Natural killer cell (primary cell): Measurements from ENCODE around the gene PLAAT3. TPM values are rescaled to one million over a fixed set of nuclear protein-coding genes. Genes with fewer than 3 reads are reported as not detected.

Experiments
- ATAC-seq, 3 donors: fragments of 150-1000 bp in 2 of 3; fragments of 200-7000 bp in 1 of 3; cut with Tn5 transposase; 1 replicate in 1 of 3; 2 replicates in 2 of 3; pipeline ENCODE4 v1.10.0; 2021; ENCODE audit warnings: mild to moderate bottlenecking in 2 of 3, moderate library complexity in 2 of 3
- DNase-seq, 2 donors: peaks; one replicate each; pipeline versions ENCODE4 v3.0.0 to v3.0.0-alpha.2; 2013 to 2021; ENCODE audit warnings: mixed read lengths in 1 of 2
- H3K27ac ChIP-seq: one replicate; pipeline ENCODE4 v1.5.1; 2013; ENCODE audit warnings: mild to moderate bottlenecking, low read length
- H3K27me3 ChIP-seq: one replicate; pipeline ENCODE4 v1.6.1; 2013; ENCODE audit warnings: low read length; ENCODE audit not compliant: control insufficient read depth, insufficient read depth
- H3K36me3 ChIP-seq: one replicate; pipeline ENCODE4 v1.6.1; 2013; ENCODE audit warnings: low read length; ENCODE audit not compliant: control insufficient read depth, insufficient read depth
- H3K4me1 ChIP-seq: one replicate; pipeline ENCODE4 v1.6.1; 2013; ENCODE audit warnings: low read length; ENCODE audit not compliant: control insufficient read depth, insufficient read depth
- H3K4me3 ChIP-seq: one replicate; pipeline ENCODE4 v1.5.1; 2013; ENCODE audit warnings: low read length
- H3K9me3 ChIP-seq: one replicate; pipeline ENCODE4 v1.6.1; 2013; ENCODE audit warnings: low read length; ENCODE audit not compliant: control insufficient read depth, insufficient read depth
- H3K27ac Mint-ChIP-seq, 2 donors: one replicate each; pipeline ENCODE4 v1.8.0; 2022; ENCODE audit warnings: mild to moderate bottlenecking in 2 of 2, mixed read lengths in 2 of 2, moderate library complexity in 1 of 2
- H3K27me3 Mint-ChIP-seq, 2 donors: one replicate each; pipeline ENCODE4 v1.8.0; 2022; ENCODE audit warnings: low read depth in 2 of 2, mixed read lengths in 2 of 2
- H3K36me3 Mint-ChIP-seq: one replicate; pipeline ENCODE4 v1.8.0; 2022; ENCODE audit warnings: mixed read lengths
- H3K4me1 Mint-ChIP-seq, 2 donors: one replicate each; pipeline ENCODE4 v1.8.0; 2022; ENCODE audit warnings: mixed read lengths in 2 of 2
- H3K4me3 Mint-ChIP-seq: one replicate; pipeline ENCODE4 v1.8.0; 2022; ENCODE audit warnings: mild to moderate bottlenecking, moderate library complexity, mixed read lengths
- H3K9me3 Mint-ChIP-seq, 2 donors: one replicate each; pipeline ENCODE4 v1.8.0; 2022; ENCODE audit warnings: mixed read lengths in 2 of 2
- CTCF ChIP-seq: fragments of 200-600 bp; IDR thresholded peaks from one replicate; pipeline ENCODE4 v1.8.0; 2022; ENCODE audit warnings: antibody characterized with exemption
- WGBS: methylation state at CpG from one replicate; pipeline ENCODE4 v1.1.7; 2013; ENCODE audit warnings: missing lambda C conversion rate; ENCODE audit not compliant: insufficient coverage; 5-methylcytosine and 5-hydroxymethylcytosine counted together
- intact Hi-C: fragments of 100-400 bp; cut with micrococcal nuclease; formaldehyde crosslinking; loops from one replicate; pipeline ENCODE4 v1.14.2; 2022
- total RNA-seq, 4 donors: library from RNA; stranded (reverse); fragments of 120-200 nt in 1 of 4; gene quantifications; one replicate each; pipeline versions ENCODE4 v1.2.3 to v1.2.4, GENCODE V29; 2013 to 2022

PLAAT3 gene
- total RNA-seq, 3 donors from 2014 or later (not counting 1 experiment from before 2014, with no cell fraction given) = 32.5 to 34.1 (median 34.1) TPM

- DNase-seq (no peak), ATAC-seq (no peak)
- Mint-ChIP-seq H3K4me1 (peaks cover 45 to 46% of the 10 kb centered on the region in 2 donors), H3K4me3 (no peak overlapping the region), H3K9me3 (no peaks in the 10 kb centered on the region), H3K36me3 (no peaks in the 10 kb centered on the region), H3K27me3 (no peaks in the 10 kb centered on the region), H3K27ac (peak overlapping the region; percentile 93 to 96)
- H3K36me3 ChIP-seq = no peaks in the 10 kb centered on the region
- intact Hi-C loops = no loop called here
- WGBS = 93% methylated on average over 3 of the region's 3 CpGs
- no peak overlapping the region for H3K4me3 ChIP-seq
- H3K9me3 ChIP-seq = no peaks in the 10 kb centered on the region
- H3K27me3 ChIP-seq = no peaks in the 10 kb centered on the region
- peaks cover 34% of the 10 kb centered on the region for H3K4me1 ChIP-seq
- H3K27ac ChIP-seq = no peak overlapping the region
- TF ChIP-seq CTCF = no peak
Measured at GRCh38 chr11:63569570-63569969, 44.7 kb downstream of the PLAAT3 start.

DNA sequence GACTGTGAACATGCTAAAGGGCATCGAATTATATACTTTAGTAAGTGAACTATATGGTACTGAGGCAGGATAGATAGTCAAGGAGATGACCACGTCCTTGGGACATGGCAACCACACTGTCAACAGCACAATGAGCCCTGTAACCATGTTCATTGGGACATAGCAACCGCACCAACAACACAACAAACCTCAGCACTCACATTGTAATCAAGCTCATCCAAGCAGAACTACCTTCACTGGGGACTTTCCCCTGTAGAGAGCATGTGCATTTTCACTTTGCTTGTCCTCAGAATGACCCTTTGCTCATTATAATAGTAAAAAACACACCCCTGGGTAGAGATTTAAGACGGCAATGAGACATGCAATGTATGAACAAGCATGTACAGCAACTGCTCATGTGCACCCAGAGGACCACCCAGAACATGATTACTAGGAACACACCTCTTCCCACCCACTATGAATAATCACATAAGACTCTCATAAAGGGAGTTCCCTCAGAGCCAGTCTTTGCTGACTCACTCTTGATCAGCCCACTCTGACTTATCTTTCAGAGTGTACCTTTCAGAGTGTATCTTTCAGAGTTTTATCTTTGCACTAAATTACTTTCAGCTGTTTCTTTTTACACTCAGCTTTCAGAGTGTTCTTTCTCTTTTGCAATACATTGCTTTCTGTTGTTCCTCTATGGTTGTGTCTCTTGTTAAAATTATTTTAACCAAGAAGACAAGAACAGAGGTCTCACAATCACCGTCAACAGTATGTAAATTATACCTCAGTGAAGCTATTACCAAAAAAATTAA, 47.0 kb downstream of the PLAAT3 start:
- H3K36me3 ChIP-seq = no peaks in the 10 kb centered on the region
- DNase-seq (peak; percentile 75 to 92), ATAC-seq (peak; percentile 80 to 91 (median 84))
- intact Hi-C loops = loop anchor here (1.0 to 2.0 kb wide), 5 partner anchors 13 to 68 kb away; no protein-coding TSS in a partner anchor
- no peaks in the 10 kb centered on the region for H3K27me3 Mint-ChIP-seq
- H3K36me3 Mint-ChIP-seq = no peaks in the 10 kb centered on the region
- H3K4me3 Mint-ChIP-seq = peak overlapping the region; percentile 61
- H3K9me3 ChIP-seq = no peaks in the 10 kb centered on the region
- H3K27me3 ChIP-seq = no peaks in the 10 kb centered on the region
- H3K4me3 ChIP-seq = no peak overlapping the region
- peak overlapping the region; percentile 93 to 96 for H3K27ac Mint-ChIP-seq
- no peaks in the 10 kb centered on the region for H3K9me3 Mint-ChIP-seq
- peaks cover 41 to 46% of the 10 kb centered on the region in 2 donors for H3K4me1 Mint-ChIP-seq
- H3K4me1 ChIP-seq = peaks cover 43% of the 10 kb centered on the region
- TF ChIP-seq CTCF = no peak
- peak overlapping the region; percentile 95 for H3K27ac ChIP-seq
- 16% methylated on average over 5 of the region's 5 CpGs for WGBS

- WGBS = 35% methylated on average over 3 of the region's 4 CpGs
- H3K4me1 Mint-ChIP-seq = peaks cover 50 to 51% of the 10 kb centered on the region in 2 donors
- no peaks in the 10 kb centered on the region for H3K36me3 Mint-ChIP-seq
- H3K27me3 Mint-ChIP-seq = no peaks in the 10 kb centered on the region
- H3K9me3 ChIP-seq = no peaks in the 10 kb centered on the region
- H3K27ac ChIP-seq = no peak overlapping the region
- no peaks in the 10 kb centered on the region for H3K36me3 ChIP-seq
- DNase-seq = no peak
- no peak overlapping the region for H3K4me3 Mint-ChIP-seq
- no peaks in the 10 kb centered on the region for H3K9me3 Mint-ChIP-seq
- no peaks in the 10 kb centered on the region for H3K27me3 ChIP-seq
- H3K4me1 ChIP-seq = peaks cover 59% of the 10 kb centered on the region
- ATAC-seq = no peak
- H3K27ac Mint-ChIP-seq = peak overlapping the region; percentile 93 to 96
- intact Hi-C loops = no loop called here
- TF ChIP-seq CTCF = no peak
- no peak overlapping the region for H3K4me3 ChIP-seq
Measured at GRCh38 chr11:63564784-63565350, 49.4 kb downstream of the PLAAT3 start.
